NT2/D1 (cell line): Measurements from ENCODE around the gene CAMTA1.

Source experiments
- YY1 ChIP-seq: IDR thresholded peaks from 2 replicates; pipeline ENCODE4 v1.6.1; 2011; ENCODE audit not compliant: insufficient read length, insufficient read depth
- ZNF274 ChIP-seq: IDR thresholded peaks from 2 replicates; pipeline ENCODE4 v1.6.1; 2011; ENCODE audit warnings: mild to moderate bottlenecking, low read depth, low read length

GRCh38 chr1:7589774-7590425, 804.6 kb downstream of the CAMTA1 start:
- TF ChIP-seq YY1 (no peak), ZNF274 (no peak)
